DOHH2 (cell line): ENCODE results near the gene KCNE3.

ENCODE experiments used
- H3F3A ChIP-seq: fragments of 200-600 bp; sonication (generic), shearing (Covaris generic); 2 replicates; pipeline ENCODE4 v1.6.0; 2016; ENCODE audit warnings: antibody characterized with exemption, mild to moderate bottlenecking; ENCODE audit not compliant: control insufficient read depth, insufficient read depth
- H3K27ac ChIP-seq: fragments of 200-600 bp; sonication (generic); 2 replicates; pipeline ENCODE4 v1.5.1; 2014; ENCODE audit warnings: low read depth, mild to moderate bottlenecking, low read length, moderate library complexity
- H3K27me3 ChIP-seq: fragments of 200-600 bp; sonication (generic); 2 replicates; pipeline ENCODE4 v1.6.1; 2014; ENCODE audit warnings: mild to moderate bottlenecking, low read length, mixed read lengths; ENCODE audit not compliant: control insufficient read depth
- H3K36me3 ChIP-seq: fragments of 200-600 bp; sonication (generic); 2 replicates; pipeline ENCODE4 v1.6.1; 2014; ENCODE audit warnings: mild to moderate bottlenecking, low read length, moderate library complexity, mixed read lengths; ENCODE audit not compliant: control insufficient read depth
- H3K4me1 ChIP-seq: fragments of 200-600 bp; sonication (generic); 2 replicates; pipeline ENCODE4 v1.6.1; 2014; ENCODE audit warnings: mild to moderate bottlenecking, low read length, mixed read lengths; ENCODE audit not compliant: control insufficient read depth
- H3K4me2 ChIP-seq: fragments of 200-600 bp; sonication (generic); 2 replicates; pipeline ENCODE4 v1.6.0; 2014; ENCODE audit warnings: mild to moderate bottlenecking, low read length, moderate library complexity
- H3K4me3 ChIP-seq: fragments of 200-600 bp; sonication (generic); 2 replicates; pipeline ENCODE4 v1.5.1; 2014; ENCODE audit warnings: mild to moderate bottlenecking, low read length, mixed read lengths
- H3K79me2 ChIP-seq: fragments of 200-600 bp; sonication (generic); 2 replicates; pipeline ENCODE4 v1.6.1; 2014; ENCODE audit warnings: mild to moderate bottlenecking, low read length, mixed read lengths; ENCODE audit not compliant: control insufficient read depth
- H3K9me2 ChIP-seq: fragments of 200-600 bp; sonication (generic); replicated peaks from 2 replicates; pipeline ENCODE4 v1.6.1; 2014; ENCODE audit warnings: mild to moderate bottlenecking, low read length, mixed read lengths; ENCODE audit not compliant: control insufficient read depth
- H3K9me3 ChIP-seq: fragments of 200-600 bp; sonication (generic); 2 replicates; pipeline ENCODE4 v1.6.1; 2014; ENCODE audit warnings: antibody characterized with exemption, low read length, mixed read lengths; ENCODE audit not compliant: control insufficient read depth, insufficient read depth
- H4K20me1 ChIP-seq: fragments of 200-600 bp; sonication (generic); 2 replicates; pipeline ENCODE4 v1.6.0; 2014; ENCODE audit warnings: low read depth, mild to moderate bottlenecking, antibody characterized with exemption, low read length, moderate library complexity; ENCODE audit not compliant: control insufficient read depth, insufficient read depth
- EZH2phosphoT487 ChIP-seq: fragments of 200-600 bp; sonication (generic); IDR thresholded peaks from 2 replicates; pipeline ENCODE4 v1.6.1; 2017; ENCODE audit warnings: borderline replicate concordance, mild to moderate bottlenecking, antibody characterized with exemption, low read length, moderate library complexity, mixed read lengths
- TF ChIP-seq, protein P1 (sequence below): fragments of 200-600 bp; sonication (generic); IDR thresholded peaks from one replicate; pipeline ENCODE4 v1.5.1; 2014; ENCODE audit warnings: antibody characterized with exemption, mild to moderate bottlenecking, low read depth, low read length; ENCODE audit not compliant: poor library complexity, severe bottlenecking

KCNE3 gene

GRCh38 chr11:74443071-74443864, 24.1 kb downstream of the KCNE3 start:
- Histone ChIP-seq H3K9me3 (0 out of 2 replicates have a peak, but pooled peaks cover 5% of the 10 kb centered on the region), H3K79me2 (no peaks in the 10 kb centered on the region), H3K9me2 (no peaks in the 10 kb centered on the region), H4K20me1 (no peaks in the 10 kb centered on the region), H3K4me3 (no peak overlapping the region), H3K27ac (no peak overlapping the region), H3F3A (no peaks in the 10 kb centered on the region), H3K27me3 (peaks cover 24% of the 10 kb centered on the region; the same call in 1 of the 2 replicates), H3K4me1 (no peaks in the 10 kb centered on the region), H3K36me3 (no peaks in the 10 kb centered on the region), H3K4me2 (no peak overlapping the region)
- no peak for TF ChIP-seq EZH2phosphoT487
- TF ChIP-seq, protein P1, sequence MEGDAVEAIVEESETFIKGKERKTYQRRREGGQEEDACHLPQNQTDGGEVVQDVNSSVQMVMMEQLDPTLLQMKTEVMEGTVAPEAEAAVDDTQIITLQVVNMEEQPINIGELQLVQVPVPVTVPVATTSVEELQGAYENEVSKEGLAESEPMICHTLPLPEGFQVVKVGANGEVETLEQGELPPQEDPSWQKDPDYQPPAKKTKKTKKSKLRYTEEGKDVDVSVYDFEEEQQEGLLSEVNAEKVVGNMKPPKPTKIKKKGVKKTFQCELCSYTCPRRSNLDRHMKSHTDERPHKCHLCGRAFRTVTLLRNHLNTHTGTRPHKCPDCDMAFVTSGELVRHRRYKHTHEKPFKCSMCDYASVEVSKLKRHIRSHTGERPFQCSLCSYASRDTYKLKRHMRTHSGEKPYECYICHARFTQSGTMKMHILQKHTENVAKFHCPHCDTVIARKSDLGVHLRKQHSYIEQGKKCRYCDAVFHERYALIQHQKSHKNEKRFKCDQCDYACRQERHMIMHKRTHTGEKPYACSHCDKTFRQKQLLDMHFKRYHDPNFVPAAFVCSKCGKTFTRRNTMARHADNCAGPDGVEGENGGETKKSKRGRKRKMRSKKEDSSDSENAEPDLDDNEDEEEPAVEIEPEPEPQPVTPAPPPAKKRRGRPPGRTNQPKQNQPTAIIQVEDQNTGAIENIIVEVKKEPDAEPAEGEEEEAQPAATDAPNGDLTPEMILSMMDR, result no peak

GRCh38 chr11:74442636-74443035, 24.7 kb downstream of the KCNE3 start:
- Histone ChIP-seq H3K27ac (no peak overlapping the region), H3K79me2 (no peaks in the 10 kb centered on the region), H3K4me1 (no peaks in the 10 kb centered on the region), H3K4me2 (no peak overlapping the region), H3K9me3 (0 out of 2 replicates have a peak, but pooled peaks cover 5% of the 10 kb centered on the region), H3F3A (no peaks in the 10 kb centered on the region), H3K36me3 (no peaks in the 10 kb centered on the region), H4K20me1 (no peaks in the 10 kb centered on the region), H3K4me3 (no peak overlapping the region), H3K9me2 (no peaks in the 10 kb centered on the region), H3K27me3 (peaks cover 22% of the 10 kb centered on the region; the same call in 1 of the 2 replicates)
- TF ChIP-seq EZH2phosphoT487, result no peak
- TF ChIP-seq, protein P1, result no peak

- no peaks in the 10 kb centered on the region for H3K79me2 ChIP-seq
- no peaks in the 10 kb centered on the region for H4K20me1 ChIP-seq
- H3K9me2 ChIP-seq, result no peaks in the 10 kb centered on the region
- H3K9me3 ChIP-seq, result 0 out of 2 replicates have a peak, but pooled peaks cover 5% of the 10 kb centered on the region
- no peak overlapping the region for H3K27ac ChIP-seq
- no peaks in the 10 kb centered on the region for H3K36me3 ChIP-seq
- peaks cover 6% of the 10 kb centered on the region; the same call in 1 of the 2 replicates for H3K27me3 ChIP-seq
- H3K4me1 ChIP-seq, result no peaks in the 10 kb centered on the region
- no peak overlapping the region for H3K4me2 ChIP-seq
- TF ChIP-seq, protein P1, result no peak
- TF ChIP-seq EZH2phosphoT487, result no peak
- H3K4me3 ChIP-seq, result no peak overlapping the region
- no peaks in the 10 kb centered on the region for H3F3A ChIP-seq
Observed at GRCh38 chr11:74438681-74439080, 28.7 kb downstream of the KCNE3 start.
